Lung microvascular endothelial cell (primary cell): Measurements from ENCODE around the gene NSL1. TPM values are rescaled to one million over a fixed set of nuclear protein-coding genes. Genes with fewer than 3 reads are reported as not detected.
"Not testable (repeated sequence)": the region's sequence is repeated elsewhere in the genome, so short reads cannot be mapped to it uniquely, and the experiment has no call there.

Experiments
- DNase-seq, 2 donors: peaks; one replicate each; pipeline versions ENCODE4 v3.0.0 to v3.0.0-alpha.2; 2010; ENCODE audit warnings: low read depth in 2 of 2
- total RNA-seq: library from RNA; depleted of rRNA; stranded (reverse); fragments of >200 nt; gene quantifications from 2 replicates; pipeline ENCODE4 v1.2.1, GENCODE V29; 2014

The NSL1 gene
- total RNA-seq, 1 donor from 2014 or later: 21.8 TPM

DNA sequence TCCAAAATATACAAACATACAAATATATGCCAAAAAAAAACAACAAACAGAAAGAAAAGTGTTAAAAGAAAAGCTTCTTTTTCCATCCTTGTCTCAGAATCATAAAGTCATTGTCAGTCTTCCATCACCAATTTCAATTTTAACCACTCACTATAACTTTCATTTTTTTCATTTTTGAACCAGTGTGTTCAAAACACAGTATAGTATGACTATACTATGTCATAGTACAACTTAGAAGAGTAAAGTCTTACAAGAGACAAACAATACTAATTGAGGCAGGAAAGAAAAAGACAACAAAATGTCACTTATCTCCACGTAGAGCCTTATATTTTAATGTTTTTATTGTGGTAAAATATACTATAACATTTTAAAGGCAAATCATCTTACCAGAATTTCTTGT lies 7.6 kb downstream of the NSL1 start:
- DNase-seq: no peak

DNA sequence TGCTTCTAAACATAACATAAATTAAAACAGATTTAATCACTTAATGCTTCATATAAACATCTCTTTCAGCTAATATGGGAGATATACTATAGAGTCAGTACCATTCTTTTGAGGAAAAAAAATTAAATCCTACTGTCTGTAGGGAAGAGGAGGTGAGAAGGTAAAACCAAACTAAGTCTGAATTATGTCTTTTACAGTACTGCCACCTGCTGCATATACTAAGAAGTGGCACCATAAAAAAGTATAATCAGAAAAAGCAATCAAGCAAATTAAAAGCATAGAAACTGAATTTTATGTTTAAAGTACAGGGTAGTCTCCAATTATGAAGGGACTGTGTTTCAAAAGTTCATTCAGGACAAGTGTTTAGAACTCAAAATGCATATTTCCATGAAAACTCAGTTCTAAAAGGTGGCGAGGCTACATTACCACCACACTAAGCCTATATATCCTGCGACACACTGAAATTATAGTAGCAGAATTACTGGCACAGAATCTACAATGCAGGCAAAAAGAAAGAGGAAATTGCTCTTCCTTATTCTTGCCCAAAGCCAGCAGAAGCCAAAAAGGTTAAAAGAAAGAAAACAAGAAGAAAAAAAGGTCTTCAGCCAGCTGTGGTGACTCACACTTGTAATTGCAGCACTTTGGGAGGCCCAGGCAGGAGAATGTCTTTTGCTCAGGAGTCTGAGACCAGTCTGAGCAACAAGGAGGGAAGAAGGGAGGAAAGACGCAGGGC lies 9.0 kb downstream of the NSL1 start:
- peak; percentile 54 to 73 for DNase-seq

DNA sequence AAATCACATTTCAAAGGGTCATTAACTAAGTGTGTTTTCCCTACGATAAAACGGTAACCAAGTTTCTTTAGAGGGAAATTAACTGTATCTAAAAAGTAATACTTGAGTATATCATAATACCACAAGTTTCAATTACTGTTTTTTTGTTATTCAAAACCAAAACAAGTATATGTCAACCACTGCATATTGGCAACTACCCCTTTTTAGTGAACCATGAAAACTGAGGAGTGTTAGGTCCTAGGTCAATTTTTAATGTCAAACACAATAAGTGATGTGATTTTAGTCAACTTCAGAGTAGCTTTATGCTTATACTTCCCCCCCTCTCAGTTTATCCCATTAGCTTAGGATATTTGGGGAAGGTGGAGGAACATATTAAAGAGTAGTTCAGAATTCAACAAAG lies 10.4 kb downstream of the NSL1 start:
- no peak for DNase-seq

DNA sequence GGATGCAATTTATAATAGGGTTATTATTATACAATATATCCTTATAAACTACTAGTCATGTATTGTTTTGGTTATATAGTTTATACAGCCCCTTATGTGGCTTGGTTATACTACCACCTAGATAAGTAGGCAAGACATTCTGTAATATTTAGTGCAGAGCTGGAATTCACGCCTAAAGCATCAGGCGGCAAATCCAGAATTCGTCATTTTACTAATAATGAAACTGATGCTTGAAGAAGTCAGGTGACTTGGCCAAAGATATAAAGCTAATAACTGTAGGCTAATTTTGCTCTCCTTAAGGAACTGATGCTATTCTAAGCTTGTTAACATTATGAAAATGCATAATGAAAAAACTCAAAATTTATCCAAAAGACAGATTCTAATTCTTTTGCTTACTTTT lies 10.8 kb downstream of the NSL1 start:
- DNase-seq: no peak

DNA sequence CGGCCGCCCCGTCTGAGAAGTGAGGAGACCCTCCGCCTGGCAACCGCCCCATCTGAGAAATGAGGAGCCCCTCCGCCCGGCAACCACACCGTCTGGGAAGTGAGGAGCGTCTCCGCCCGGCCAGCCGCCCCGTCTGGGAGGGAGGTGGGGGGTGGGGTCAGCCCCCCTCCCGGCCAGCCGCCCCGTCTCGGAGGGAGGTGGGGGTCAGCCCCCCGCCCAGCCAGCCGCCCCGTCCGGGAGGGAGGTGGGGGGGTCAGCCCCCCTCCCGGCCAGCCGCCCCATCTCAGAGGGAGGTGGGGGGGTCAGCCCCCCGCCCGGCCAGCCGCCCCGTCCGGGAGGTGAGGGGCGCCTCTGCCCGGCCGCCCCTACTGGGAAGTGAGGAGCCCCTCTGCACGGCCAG lies 12.5 kb downstream of the NSL1 start:
- DNase-seq: not testable (repeated sequence)

DNA sequence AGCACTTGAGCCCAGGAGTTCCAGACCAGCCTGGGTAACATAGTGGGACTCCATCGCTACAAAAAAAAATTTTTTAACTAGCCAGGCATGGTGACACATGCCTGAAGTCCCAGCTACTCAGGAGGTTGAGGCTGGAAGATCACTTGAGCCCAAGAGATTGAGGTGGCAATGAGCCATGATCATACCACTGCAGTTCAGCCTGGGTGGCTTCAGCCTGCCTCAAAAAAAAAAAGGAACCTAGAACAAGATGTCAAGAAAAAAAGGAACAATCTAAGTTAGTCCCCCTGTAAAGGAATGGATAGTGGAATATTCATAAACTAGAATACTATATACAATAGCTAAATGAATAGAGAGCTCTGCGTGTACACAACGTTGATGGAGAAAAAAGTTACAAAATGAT lies 14.4 kb downstream of the NSL1 start:
- DNase-seq: no peak

DNA sequence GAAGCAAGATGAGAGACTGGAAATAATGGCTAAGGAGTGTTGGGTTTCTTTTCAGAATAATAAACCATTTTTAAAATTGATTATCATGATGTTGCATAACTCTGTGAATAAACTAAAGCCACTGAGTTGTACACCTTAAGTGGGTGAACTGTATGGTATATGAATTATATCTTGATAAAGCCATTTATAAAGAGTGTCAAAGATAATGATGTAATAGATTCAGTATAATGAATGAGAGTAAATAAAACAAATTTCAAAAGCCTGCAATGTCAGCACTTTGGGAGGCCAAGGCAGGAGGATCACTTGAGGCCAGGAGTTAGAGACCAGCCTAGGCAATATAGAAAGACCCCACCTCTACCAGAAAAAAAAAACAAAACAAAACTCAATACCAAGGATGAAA lies 16.3 kb downstream of the NSL1 start:
- DNase-seq: no peak

DNA sequence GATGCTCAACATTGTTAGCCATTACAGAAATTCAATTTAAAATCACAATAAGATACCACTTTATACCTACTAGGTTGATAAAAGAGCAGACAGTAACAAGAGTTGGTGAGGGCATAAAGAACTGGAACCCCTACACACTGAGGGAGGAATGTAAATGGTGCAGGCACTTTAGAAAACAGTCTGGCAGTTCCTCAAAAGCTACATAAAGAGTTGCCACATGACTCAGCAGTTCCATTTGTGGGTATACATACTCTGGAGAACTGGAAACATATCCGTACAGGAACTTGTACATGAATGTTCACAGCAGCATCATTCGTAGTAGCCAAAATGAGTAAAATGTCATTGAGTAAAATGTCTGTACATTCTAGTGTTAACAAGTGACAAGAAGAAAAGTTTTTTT lies 17.0 kb downstream of the NSL1 start:
- peak; percentile 47 to 59 for DNase-seq

DNA sequence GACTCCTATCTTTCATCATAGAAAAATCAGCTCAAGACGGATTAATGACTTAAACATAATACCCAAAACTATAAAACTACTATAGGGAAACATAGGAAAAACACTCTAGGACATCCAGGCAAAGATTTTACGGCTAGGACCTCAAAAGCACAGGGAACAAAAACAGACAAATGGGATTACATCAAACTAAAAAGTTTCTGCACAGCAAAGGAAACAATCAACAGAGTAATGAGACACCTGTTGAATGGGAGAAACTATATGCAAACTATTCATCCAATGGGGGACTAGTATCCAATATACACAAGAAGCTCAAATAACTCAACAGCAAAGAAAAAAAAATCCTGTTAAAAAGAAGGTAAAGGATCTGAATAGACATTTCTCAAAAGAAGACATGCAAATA lies 18.6 kb downstream of the NSL1 start:
- no peak for DNase-seq

DNA sequence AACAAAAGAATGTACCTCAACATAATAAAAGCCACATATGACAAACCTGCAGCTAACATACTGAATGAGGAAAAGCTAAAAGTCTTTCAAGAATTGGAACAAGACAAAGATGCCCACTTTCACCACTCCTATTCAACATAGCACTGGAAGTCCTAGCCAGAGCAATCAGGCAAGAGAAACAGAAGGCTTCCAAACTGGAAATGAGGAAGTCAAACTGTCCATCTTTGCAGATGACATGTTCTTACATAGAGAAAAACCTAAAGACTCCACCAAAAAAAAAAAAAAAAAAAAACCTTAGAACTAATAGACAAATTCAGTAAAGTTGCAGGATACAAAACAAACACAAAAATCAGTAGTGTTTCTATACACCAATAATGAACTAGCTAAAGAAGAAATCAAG lies 20.2 kb downstream of the NSL1 start:
- DNase-seq: no peak

DNA sequence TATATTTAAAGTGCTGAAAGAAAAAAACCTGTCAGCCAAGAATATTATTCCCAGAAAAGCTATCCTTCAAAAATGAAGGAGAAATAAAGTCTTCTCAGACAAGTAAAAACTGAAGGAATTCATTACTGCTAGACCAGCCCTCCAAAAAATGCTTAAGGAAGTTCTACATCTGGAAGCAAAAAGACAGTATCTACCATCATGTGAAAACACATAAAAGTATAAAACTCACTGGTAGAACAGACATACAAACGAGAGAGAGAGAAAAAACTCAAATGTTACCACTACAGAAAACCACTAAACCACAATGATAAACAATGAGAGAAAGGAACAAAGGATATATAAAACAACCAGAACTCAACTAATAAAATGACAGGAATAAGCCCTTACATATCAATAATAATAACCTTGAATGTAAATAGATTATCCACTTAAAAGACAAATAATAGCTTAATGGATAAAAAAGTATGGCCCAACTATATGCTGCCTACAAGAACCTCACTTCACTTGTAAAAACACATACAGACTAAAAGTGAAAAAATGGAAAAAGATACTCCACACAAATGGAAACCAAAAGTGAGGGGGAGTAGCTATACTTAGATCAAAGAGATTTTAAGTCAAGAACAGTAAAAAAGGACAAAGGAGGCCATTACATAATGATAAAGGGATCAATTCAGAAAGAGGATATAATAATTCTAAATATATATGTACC lies 22.0 kb downstream of the NSL1 start:
- DNase-seq: no peak

DNA sequence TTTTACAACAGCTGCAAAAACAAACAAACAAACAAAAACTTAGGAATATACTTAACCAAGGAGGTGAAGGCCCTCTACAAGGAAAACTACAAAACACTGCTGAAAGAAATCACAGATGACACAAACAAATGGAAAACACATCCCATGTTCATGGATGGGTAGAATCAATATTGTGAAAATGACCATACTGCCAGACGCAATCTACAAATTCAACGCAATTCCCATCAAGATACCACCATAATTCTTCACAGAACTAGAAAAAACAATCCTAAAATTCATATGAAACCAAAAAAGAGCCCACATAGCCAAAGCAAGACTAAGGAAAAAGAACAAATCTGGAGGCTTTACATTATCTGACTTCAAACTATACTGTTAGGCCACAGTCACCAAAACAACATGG lies 24.8 kb downstream of the NSL1 start:
- DNase-seq: not testable (repeated sequence)

DNA sequence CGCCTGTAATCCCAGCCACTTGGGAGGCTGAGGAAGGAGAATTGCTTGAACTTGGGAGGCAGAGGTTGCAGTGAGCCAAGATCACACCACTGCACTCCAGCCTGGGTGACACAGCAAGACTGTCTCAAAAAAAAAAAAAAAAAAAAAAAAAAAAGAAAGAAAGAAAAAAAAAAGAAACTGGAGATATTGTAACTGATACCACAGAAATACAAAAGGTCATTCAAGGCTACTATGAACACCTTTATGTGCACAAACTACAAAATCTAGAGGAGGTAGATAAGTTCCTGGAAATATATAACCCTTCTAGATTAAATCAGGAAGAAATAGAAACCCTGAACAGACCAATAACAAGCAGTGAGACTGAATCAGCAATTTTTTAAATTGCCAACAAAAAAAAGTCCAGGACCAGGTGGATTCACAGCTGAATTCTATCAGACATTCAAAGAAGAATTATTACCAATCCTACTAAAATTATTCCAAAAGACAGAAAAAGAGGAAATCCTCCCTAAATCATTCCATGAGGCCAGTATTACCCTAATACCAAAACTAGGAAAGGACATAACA lies 26.8 kb downstream of the NSL1 start:
- DNase-seq: not testable (repeated sequence)

DNA sequence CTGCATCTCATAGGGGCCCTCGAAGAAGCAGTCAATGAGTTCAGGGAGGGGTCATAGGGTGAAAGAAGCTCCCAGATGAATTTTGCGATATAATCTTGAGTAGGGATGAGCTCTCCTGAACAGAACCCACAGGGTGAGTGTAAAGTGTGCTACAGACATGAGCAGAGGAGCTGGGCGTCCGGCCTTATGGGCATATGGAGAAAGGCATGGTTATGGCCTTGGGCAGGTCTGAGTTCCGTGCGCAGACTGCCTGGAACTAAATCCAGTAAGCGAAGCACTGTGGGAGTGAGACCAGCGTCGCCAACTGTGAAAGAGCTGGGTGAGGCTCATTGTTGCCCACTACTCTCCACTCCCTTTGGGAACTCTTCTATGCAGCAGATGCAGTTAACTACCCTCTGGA lies 28.7 kb downstream of the NSL1 start:
- DNase-seq: no peak

DNA sequence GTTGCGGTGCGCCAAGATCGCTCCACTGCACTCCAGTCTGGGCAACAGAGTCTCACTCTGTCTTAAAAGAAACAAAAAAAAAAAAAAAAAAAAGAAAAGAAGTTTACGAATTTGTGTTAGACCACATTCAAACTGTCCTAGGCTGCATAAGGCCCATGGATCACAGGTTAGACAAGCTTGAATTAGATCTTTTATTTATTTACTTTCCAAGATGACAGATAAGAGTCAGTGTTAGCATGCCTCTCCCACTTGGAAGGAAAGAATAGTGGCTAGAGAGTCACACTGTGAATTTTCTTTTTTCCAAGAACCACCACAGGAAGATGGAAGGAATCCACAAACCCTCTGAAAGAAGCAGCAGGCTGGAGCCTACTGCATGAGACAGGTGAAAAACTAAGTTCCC lies 29.3 kb downstream of the NSL1 start:
- DNase-seq: no peak

DNA sequence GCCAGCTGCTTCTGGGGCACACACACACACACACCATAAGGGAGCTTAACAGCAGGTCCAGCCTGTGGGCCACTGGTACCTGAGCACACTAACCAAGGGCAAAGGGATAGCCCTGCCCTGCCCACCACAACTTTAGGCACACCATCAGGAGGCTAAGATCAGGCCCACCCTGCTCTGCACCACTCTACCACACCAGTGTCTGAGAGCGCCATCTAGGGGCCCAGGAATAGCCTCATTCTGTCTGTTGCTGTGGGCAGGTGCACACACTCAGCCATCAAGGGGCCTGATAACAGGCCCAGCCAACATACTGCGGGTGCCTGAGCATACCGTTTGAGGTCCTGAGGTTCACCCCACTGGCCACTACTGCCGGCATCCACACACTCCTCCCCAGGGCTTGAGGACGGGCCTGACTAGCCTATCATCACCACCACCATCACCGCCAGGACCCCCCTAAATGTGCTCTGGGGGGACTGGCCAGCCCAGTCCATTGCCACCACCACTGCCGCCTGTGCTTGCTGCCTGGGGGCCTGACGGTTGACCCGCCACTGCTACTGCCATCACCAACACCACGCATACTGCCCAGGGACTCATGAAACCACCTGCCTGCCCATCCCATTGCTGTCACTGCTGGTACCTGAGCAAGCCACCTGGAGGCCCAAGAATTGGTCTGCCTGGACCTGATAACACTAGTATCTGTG lies 31.3 kb downstream of the NSL1 start:
- DNase-seq: peak; percentile 25 to 42

DNA sequence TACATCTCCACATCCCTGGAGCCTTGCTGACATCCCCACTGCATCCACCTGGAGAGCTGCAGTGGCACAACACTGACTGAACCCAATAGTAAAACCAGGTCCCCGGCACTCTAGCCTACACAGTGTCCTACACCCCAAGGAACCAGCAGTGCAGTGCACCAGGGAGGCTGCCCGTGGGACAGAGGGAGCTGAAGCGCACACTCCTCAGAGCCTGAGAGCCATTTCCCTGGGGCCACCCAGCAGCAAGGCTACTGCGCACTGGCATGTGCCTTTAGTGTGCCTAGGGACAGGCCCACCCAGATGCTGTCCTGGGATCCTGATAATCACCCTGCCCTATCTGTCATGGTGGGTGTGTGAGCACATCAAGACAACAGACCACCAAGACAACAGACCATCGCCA lies 31.9 kb downstream of the NSL1 start:
- no peak for DNase-seq

DNA sequence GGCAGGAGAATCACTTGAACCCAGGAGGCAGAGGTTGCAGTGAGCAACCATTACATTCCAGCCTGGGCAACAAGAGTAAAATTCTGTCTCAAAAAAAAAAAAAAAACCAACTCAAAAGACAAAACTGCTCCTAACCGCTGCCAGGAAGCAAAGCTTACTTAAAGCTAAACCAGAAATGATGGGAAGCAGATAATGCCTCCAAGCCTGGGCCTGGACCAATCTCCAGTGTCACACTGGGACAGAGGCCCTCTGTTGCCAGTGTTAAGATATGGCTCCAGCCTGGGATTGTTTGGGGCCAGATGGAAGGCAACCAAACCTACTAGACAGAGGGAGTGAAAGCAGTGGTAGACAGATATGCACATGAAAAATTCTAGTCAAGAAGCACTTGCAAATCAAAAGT lies 36.9 kb downstream of the NSL1 start:
- no peak for DNase-seq

DNA sequence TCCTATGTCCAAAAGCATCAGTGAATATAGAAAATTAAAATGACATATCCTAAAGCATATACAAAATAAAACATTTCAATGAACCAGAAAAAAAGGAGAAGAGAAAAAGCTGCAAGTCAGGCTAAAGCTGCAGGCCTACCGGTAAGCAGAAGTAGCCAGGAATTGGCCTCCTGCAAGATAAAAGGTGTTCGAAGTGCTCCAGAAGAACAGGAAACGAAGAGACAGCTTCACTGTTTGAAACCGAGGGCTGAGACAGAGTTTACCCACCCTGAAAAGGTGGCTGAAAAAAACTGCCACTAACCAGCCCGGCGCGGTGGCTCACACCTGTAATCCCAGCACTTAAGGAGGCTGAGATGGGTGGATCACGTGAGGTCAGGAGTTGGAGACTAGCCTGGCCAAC lies 37.4 kb downstream of the NSL1 start:
- DNase-seq: no peak

DNA sequence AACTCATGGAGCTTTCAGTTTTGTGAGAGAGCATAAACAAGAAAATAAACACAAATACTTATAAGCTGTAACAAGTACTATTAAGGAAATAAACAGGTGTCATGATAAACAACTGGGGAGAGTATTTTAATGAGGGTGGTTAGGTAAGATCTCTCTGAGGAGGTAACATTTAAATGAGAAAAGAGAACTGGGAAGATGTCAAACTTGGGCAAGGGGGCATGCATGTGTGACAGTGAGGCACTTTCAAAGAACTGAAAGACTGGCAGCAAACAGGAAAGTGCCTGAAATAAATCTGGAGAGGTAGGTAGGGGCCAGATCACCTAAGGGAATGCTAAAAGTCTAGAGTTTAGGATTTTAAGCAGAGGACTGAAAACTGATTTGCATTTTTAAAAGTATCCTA lies 37.8 kb downstream of the NSL1 start:
- DNase-seq: no peak

DNA sequence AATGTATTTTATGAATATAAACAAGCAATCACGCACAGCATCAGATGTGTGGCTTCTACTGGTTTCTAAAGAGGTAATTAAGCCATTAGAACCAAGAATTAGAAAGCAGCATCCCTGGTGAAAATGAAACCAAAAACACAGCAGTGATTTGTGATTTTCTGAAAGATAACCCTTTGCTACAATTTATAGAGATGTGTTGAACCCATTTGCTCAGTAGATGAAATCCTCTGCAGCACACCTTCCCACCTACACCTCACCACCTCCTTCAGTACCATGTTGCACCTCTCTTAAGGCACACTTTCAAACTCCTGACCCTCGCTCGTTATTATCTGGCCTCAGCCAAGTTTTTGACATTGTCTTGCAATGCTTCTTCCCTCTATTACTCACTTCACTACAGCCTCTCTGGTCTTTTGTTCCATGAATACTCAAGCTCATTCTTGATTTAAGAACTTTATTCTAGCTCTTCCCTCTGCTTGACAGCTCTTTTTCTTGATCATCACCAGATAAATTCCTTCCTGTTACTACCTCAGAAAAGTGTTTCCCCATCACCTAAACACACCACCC lies 38.6 kb downstream of the NSL1 start:
- peak in 1 of 2 donors; percentile 40 for DNase-seq
